HG02763 (cell line): ENCODE measurements around the gene RASA3.

Experiments
- ATAC-seq: cut with Tn5 transposase; IDR thresholded peaks from one replicate; pipeline ENCODE4 v1.9.1; 2021; ENCODE audit warnings: mild to moderate bottlenecking, moderate library complexity; ENCODE audit not compliant: unreplicated experiment

Gene RASA3

GRCh38 chr13:114013336-114013735 lies 119.1 kb downstream of the RASA3 start:
- no peak for ATAC-seq

GRCh38 chr13:114012921-114013320 lies 119.5 kb downstream of the RASA3 start:
- ATAC-seq, result no peak

GRCh38 chr13:114012141-114012540 lies 120.3 kb downstream of the RASA3 start:
- no peak for ATAC-seq

GRCh38 chr13:114011226-114011625 lies 121.2 kb downstream of the RASA3 start:
- no peak for ATAC-seq

- no peak for ATAC-seq
These were observed 121.9 kb downstream of the RASA3 start for GRCh38 chr13:114010401-114011101.

GRCh38 chr13:114009590-114010400 lies 122.6 kb downstream of the RASA3 start:
- ATAC-seq, result no peak

- ATAC-seq, result no peak
These were observed 123.3 kb downstream of the RASA3 start for GRCh38 chr13:114008964-114009589.

- no peak for ATAC-seq
These were observed 124.9 kb downstream of the RASA3 start for GRCh38 chr13:114007566-114007965.

- no peak for ATAC-seq
These were observed 127.2 kb downstream of the RASA3 start for GRCh38 chr13:114005206-114005724.

GRCh38 chr13:114004420-114005205 lies 127.8 kb downstream of the RASA3 start:
- ATAC-seq, result no peak

GRCh38 chr13:114002771-114003321 lies 129.6 kb downstream of the RASA3 start:
- no peak for ATAC-seq

GRCh38 chr13:114002009-114002544 lies 130.3 kb downstream of the RASA3 start:
- ATAC-seq, result no peak

- ATAC-seq, result no peak
These were observed 131.0 kb downstream of the RASA3 start for GRCh38 chr13:114001331-114002008.

GRCh38 chr13:114000151-114001040 lies 132.0 kb downstream of the RASA3 start:
- ATAC-seq, result no peak

- ATAC-seq, result no peak
These were observed 132.9 kb downstream of the RASA3 start for GRCh38 chr13:113999618-113999910.

GRCh38 chr13:113998781-113999617 lies 133.4 kb downstream of the RASA3 start:
- ATAC-seq, result no peak

- no peak for ATAC-seq
These were observed 134.3 kb downstream of the RASA3 start for GRCh38 chr13:113997845-113998751.
